ENCODE results near the gene ARF1. TPM values are rescaled to one million over a fixed set of nuclear protein-coding genes. Genes with fewer than 3 reads are reported as not detected.

ARF1 gene
- total RNA-seq, 1 donor from 2014 or later, result 339 TPM

DNA sequence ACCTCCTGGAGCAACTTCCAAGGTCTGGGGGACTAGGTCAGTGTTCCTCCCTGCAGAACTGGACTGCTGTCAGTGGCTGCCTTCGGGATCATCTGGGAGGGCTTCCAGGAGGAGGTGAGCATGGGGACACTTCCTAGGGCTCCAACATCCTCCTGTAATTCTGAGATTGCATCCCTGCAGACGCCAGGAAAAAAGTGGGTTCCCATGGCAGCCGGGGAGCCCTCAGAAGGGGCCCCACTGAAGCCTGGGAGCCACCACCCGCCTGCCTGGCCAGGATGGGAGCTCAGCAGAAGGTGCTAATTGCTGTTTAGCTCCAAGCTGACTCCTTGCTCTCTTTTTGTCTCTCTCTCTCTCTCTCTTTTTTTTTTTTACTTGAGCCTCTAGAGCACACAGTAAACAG, 16.1 kb upstream of the ARF1 start:
- TF ChIP-seq, protein P1, sequence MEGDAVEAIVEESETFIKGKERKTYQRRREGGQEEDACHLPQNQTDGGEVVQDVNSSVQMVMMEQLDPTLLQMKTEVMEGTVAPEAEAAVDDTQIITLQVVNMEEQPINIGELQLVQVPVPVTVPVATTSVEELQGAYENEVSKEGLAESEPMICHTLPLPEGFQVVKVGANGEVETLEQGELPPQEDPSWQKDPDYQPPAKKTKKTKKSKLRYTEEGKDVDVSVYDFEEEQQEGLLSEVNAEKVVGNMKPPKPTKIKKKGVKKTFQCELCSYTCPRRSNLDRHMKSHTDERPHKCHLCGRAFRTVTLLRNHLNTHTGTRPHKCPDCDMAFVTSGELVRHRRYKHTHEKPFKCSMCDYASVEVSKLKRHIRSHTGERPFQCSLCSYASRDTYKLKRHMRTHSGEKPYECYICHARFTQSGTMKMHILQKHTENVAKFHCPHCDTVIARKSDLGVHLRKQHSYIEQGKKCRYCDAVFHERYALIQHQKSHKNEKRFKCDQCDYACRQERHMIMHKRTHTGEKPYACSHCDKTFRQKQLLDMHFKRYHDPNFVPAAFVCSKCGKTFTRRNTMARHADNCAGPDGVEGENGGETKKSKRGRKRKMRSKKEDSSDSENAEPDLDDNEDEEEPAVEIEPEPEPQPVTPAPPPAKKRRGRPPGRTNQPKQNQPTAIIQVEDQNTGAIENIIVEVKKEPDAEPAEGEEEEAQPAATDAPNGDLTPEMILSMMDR (IDR thresholded peaks at IDR 0.05), result no peak
- Mint-ChIP-seq H3K4me1 (ENCODE audit: low read depth) (no peaks in the 10 kb centered on the region), H3K36me3 (ENCODE audit: low read depth) (no peaks in the 10 kb centered on the region), H3K4me3 (ENCODE audit: unreplicated experiment) (no peak overlapping the region), H3K27ac (ENCODE audit: unreplicated experiment) (no peak overlapping the region), H3K27me3 (ENCODE audit: low read depth) (peaks cover 7% of the 10 kb centered on the region), H3K9me3 (ENCODE audit: low read depth) (no peaks in the 10 kb centered on the region)
- no peak for DNase-seq (ENCODE audit: low spot score)

DNA sequence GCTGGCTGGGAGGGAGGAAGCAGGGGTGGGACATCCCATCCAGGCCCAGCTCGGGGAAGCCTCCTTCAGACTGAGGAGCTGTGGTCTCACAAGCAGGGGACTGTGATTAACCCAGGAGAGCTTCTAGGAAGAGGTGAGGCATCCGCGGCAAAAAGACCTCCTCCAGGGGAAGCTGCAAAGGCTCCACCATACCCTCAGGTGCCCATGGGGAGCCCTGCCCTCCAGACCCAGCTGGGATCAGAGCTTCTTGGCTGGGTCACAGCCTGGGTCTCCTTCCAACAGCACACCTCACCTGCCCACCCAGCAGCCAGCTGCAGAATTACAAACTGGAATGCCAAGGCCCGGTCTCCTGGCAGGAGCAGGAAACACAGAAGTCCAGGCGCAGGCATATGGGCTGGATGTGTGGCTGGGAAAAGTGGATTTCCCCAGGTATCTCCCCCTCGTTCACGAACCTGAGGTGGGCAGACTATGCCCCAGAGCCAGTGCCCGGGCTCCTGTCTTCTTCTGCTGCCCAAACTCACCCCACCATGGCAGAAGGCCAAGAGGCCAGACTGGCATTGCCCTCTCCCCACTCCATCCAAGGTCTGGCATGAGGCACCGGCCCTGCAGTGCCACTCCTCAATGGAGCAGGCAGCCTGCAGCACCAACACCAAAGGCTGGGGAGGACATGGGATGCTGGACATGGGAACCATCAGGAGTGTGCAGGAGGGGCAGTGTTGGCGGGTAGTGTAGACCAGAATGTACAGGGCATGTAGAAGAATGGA, 15.4 kb upstream of the ARF1 start:
- Mint-ChIP-seq H3K9me3 (ENCODE audit: low read depth) (no peaks in the 10 kb centered on the region), H3K4me3 (ENCODE audit: unreplicated experiment) (no peak overlapping the region), H3K4me1 (ENCODE audit: low read depth) (no peaks in the 10 kb centered on the region), H3K36me3 (ENCODE audit: low read depth) (no peaks in the 10 kb centered on the region), H3K27ac (ENCODE audit: unreplicated experiment) (no peak overlapping the region), H3K27me3 (ENCODE audit: low read depth) (peaks cover 7% of the 10 kb centered on the region)
- no peak for DNase-seq (ENCODE audit: low spot score)
- TF ChIP-seq, protein P1 (IDR thresholded peaks at IDR 0.05), result no peak

DNA sequence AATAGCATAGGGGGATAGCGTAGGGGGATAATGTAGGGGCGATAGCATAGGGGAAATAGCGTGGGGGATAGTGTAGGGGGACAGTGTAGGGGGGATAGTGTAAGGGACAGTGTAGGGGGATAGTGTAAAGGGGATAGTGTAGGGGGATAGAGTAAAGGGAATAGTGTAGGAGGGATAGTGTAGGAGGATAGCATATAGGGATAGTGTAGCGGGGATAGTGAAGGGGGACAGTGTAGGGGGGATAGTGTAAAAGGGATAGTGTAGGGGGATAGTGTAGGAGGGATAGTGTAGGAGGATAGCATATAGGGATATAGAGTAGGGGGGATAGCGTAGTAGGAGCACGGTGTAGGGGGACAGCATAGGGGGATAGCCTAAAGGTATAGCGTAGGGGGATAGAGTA, 14.1 kb upstream of the ARF1 start:
- no peak overlapping the region for H3K27ac Mint-ChIP-seq (ENCODE audit: unreplicated experiment)
- H3K27me3 Mint-ChIP-seq (ENCODE audit: low read depth), result peaks cover 7% of the 10 kb centered on the region
- no peak for DNase-seq (ENCODE audit: low spot score)
- H3K4me3 Mint-ChIP-seq (ENCODE audit: unreplicated experiment), result no peak overlapping the region
- no peaks in the 10 kb centered on the region for H3K4me1 Mint-ChIP-seq (ENCODE audit: low read depth)
- no peaks in the 10 kb centered on the region for H3K36me3 Mint-ChIP-seq (ENCODE audit: low read depth)
- H3K9me3 Mint-ChIP-seq (ENCODE audit: low read depth), result no peaks in the 10 kb centered on the region
- TF ChIP-seq, protein P1 (IDR thresholded peaks at IDR 0.05), result no peak

DNA sequence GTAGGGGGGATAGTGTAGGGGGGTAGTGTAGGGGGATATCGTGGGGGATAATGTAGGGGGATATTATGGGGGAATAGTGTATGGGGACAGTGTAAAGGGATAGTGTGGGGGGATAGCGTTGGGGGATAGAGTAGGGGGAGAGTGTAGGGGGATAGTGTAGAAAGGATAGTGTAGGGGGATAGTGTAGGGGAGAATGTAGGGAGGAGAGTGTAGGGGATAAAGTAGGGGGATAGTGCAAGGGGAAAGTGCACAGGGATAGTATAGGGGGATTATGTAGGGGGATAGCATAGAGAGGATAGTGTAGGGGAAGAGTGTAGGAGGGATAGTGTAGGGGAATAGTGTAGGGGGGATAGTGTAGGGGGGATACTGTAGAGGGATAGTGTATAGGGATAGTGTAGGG, 12.3 kb upstream of the ARF1 start:
- DNase-seq (ENCODE audit: low spot score), result no peak
- TF ChIP-seq, protein P1 (IDR thresholded peaks at IDR 0.05), result no peak
- H3K4me3 Mint-ChIP-seq (ENCODE audit: unreplicated experiment), result no peak overlapping the region
- H3K27me3 Mint-ChIP-seq (ENCODE audit: low read depth), result peaks cover 7% of the 10 kb centered on the region
- H3K4me1 Mint-ChIP-seq (ENCODE audit: low read depth), result no peaks in the 10 kb centered on the region
- no peak overlapping the region for H3K27ac Mint-ChIP-seq (ENCODE audit: unreplicated experiment)
- no peaks in the 10 kb centered on the region for H3K36me3 Mint-ChIP-seq (ENCODE audit: low read depth)
- H3K9me3 Mint-ChIP-seq (ENCODE audit: low read depth), result no peaks in the 10 kb centered on the region

DNA sequence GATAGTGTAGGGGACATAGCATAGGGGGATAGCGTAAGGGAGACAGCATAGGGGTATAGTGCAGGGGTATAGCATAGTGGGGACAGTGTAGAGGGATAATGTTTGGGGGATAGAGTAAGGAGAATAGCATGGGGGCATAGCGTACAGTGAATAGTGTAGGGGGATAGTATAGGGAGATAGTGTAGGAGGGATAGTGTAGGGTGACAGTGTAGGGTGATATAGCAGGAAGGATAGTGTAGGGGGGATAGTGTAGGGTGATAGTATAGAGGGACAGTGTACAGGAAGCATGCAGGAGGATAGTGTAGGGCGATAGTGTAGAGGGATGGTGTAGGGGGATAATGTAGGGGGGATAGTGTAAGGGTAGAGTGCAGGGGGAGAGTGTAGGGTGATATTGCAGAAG, 11.7 kb upstream of the ARF1 start:
- TF ChIP-seq, protein P1 (IDR thresholded peaks at IDR 0.05), result no peak
- DNase-seq (ENCODE audit: low spot score), result no peak
- H3K27ac Mint-ChIP-seq (ENCODE audit: unreplicated experiment), result no peak overlapping the region
- H3K4me1 Mint-ChIP-seq (ENCODE audit: low read depth), result no peaks in the 10 kb centered on the region
- no peaks in the 10 kb centered on the region for H3K9me3 Mint-ChIP-seq (ENCODE audit: low read depth)
- peaks cover 7% of the 10 kb centered on the region for H3K27me3 Mint-ChIP-seq (ENCODE audit: low read depth)
- no peak overlapping the region for H3K4me3 Mint-ChIP-seq (ENCODE audit: unreplicated experiment)
- H3K36me3 Mint-ChIP-seq (ENCODE audit: low read depth), result no peaks in the 10 kb centered on the region

Measured in chondrocyte (in vitro differentiated cells).